IMR-90 (cell line): ENCODE data around the gene CTAGE1.

Source experiments
- BHLHE40 ChIP-seq: fragments of 150-350 bp; IDR thresholded peaks from 2 replicates; pipeline ENCODE4 v1.6.1; 2016; ENCODE audit warnings: mild to moderate bottlenecking, low read depth, low read length
- ELK1 ChIP-seq: fragments of 150-350 bp; IDR thresholded peaks from 2 replicates; pipeline ENCODE4 v1.6.1; 2016; ENCODE audit warnings: low read depth, mild to moderate bottlenecking, low read length, moderate library complexity, borderline replicate concordance
- MAFK ChIP-seq: IDR thresholded peaks from 2 replicates; pipeline ENCODE4 v1.6.1; 2012; ENCODE audit warnings: low read depth, low read length, improper control_type of control experiment
- NFE2L2 ChIP-seq: fragments of 150-350 bp; IDR thresholded peaks from 2 replicates; pipeline ENCODE4 v1.6.1; 2016; ENCODE audit warnings: low read depth, mild to moderate bottlenecking, low read length
- POLR2A ChIP-seq: IDR thresholded peaks from 2 replicates; pipeline ENCODE4 v1.6.1; 2012; ENCODE audit warnings: mild to moderate bottlenecking, low read depth, low read length
- RAD21 ChIP-seq: IDR thresholded peaks from 2 replicates; pipeline ENCODE4 v1.6.1; 2012; ENCODE audit warnings: low read length, improper control_type of control experiment
- RCOR1 ChIP-seq: IDR thresholded peaks from 2 replicates; pipeline ENCODE4 v1.6.1; 2012; ENCODE audit warnings: mild to moderate bottlenecking, low read length, improper control_type of control experiment; ENCODE audit not compliant: insufficient replicate concordance
- SMC3 ChIP-seq: fragments of 150-350 bp; IDR thresholded peaks from 2 replicates; pipeline ENCODE4 v1.6.1; 2016; ENCODE audit warnings: low read depth, mild to moderate bottlenecking, antibody characterized with exemption, low read length, moderate library complexity
- TF ChIP-seq, protein P1 (sequence below): conservative IDR thresholded peaks from 2 replicates; pipeline ENCODE4 v1.5.1; 2012; ENCODE audit warnings: mild to moderate bottlenecking, low read depth, low read length, improper control_type of control experiment
- TF ChIP-seq, protein P2 (sequence below): fragments of 150-350 bp; IDR thresholded peaks from 2 replicates; pipeline ENCODE4 v1.6.1; 2017; ENCODE audit warnings: mild to moderate bottlenecking, antibody characterized with exemption, low read length, low read depth

- TF ChIP-seq, protein P1, sequence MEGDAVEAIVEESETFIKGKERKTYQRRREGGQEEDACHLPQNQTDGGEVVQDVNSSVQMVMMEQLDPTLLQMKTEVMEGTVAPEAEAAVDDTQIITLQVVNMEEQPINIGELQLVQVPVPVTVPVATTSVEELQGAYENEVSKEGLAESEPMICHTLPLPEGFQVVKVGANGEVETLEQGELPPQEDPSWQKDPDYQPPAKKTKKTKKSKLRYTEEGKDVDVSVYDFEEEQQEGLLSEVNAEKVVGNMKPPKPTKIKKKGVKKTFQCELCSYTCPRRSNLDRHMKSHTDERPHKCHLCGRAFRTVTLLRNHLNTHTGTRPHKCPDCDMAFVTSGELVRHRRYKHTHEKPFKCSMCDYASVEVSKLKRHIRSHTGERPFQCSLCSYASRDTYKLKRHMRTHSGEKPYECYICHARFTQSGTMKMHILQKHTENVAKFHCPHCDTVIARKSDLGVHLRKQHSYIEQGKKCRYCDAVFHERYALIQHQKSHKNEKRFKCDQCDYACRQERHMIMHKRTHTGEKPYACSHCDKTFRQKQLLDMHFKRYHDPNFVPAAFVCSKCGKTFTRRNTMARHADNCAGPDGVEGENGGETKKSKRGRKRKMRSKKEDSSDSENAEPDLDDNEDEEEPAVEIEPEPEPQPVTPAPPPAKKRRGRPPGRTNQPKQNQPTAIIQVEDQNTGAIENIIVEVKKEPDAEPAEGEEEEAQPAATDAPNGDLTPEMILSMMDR, result no peak
- TF ChIP-seq, protein P2, sequence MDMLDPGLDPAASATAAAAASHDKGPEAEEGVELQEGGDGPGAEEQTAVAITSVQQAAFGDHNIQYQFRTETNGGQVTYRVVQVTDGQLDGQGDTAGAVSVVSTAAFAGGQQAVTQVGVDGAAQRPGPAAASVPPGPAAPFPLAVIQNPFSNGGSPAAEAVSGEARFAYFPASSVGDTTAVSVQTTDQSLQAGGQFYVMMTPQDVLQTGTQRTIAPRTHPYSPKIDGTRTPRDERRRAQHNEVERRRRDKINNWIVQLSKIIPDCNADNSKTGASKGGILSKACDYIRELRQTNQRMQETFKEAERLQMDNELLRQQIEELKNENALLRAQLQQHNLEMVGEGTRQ, result no peak
- TF ChIP-seq POLR2A (no peak), BHLHE40 (no peak), SMC3 (no peak), RAD21 (no peak), RCOR1 (no peak), ELK1 (no peak), NFE2L2 (no peak), MAFK (no peak)
These were observed 30.1 kb upstream of the CTAGE1 start for GRCh38 chr18:22447792-22448191.
